SKM-1 (cell line): Measurements from ENCODE around the gene ODF2.
A peak's percentile ranks its signal among the peaks of the same experiment; 100 is the strongest.
"Not testable (repeated sequence)": the region's sequence is repeated elsewhere in the genome, so short reads cannot be mapped to it uniquely, and the experiment has no call there.

ENCODE experiments used
- DNase-seq: peaks from one replicate; lab custom pipeline; 2025; ENCODE audit not compliant: unreplicated experiment; lab: John Stamatoyannopoulos, UW

Gene ODF2

DNA sequence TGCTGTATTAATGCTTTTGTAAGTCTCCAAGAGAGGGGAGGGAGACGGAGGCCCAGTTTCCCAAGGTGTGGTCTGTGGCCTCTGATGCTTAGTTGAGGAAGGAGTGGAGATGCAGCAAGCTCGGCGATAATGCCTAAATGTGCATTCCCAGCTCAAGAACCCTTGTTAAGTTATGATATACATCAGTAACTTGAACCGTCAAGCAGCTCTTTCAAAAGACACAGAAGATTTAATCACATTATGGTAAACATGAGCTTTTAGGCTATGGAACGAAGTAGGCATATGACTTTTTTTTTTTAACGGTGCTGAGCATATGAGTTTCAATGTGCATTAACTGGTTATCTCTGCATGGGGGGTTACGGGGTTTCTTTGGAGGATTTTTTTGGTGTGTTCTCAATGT lies 26.4 kb downstream of the ODF2 start:
- no peak for DNase-seq

DNA sequence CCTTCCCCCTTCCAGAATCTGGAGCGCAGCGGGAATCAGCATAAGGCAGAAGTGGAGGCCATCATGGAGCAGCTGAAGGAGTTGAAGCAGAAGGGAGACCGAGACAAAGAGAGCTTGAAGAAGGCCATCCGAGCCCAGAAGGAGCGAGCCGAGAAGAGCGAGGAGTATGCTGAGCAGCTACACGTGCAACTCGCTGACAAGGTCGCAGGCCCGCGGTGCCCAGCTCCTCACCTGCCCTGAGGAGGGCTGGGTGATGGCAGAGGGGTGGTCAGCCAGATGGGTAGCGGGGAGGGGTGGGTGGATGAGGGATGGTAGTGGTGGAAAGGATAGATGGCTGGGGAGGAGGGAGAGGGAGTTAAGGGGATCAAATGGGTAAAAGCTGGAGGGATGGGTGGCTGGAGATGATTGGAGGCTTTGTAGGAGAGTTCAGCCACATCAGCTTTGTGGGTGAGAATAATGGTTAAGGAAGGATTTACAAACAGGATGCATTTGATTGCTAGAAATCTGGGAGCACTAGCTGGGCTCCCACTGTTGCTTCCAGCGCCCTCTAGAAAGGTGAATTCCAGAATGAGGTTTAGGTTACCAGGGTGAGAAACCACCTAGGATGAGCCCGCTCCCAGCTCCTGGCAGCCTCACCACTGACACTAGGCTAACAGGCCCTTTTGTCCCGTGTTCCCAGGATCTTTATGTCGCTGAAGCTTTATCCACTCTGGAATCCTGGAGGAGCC lies 29.0 kb downstream of the ODF2 start:
- DNase-seq, result no peak

DNA sequence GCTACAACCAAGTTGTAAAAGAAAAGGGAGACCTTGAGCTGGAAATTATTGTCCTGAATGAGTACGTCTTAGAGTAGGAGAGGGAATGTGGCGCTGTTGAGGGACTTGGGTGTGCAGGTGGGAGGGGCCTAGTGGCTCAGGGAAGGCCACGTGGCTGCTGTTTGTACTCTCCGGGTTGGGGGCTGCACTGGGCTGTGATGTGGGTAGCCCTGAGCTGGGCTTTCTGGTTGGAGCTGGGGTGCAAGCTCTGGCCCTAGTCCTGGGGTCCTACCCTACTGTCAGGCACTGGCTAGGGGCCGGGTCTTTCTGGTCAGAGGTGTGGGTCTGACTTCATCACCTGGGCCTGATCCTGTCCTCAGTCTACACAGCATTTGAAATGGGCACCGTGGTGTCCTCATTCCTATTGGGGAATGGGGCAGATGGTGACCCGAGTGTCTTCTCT lies 29.6 kb downstream of the ODF2 start:
- no peak for DNase-seq

DNA sequence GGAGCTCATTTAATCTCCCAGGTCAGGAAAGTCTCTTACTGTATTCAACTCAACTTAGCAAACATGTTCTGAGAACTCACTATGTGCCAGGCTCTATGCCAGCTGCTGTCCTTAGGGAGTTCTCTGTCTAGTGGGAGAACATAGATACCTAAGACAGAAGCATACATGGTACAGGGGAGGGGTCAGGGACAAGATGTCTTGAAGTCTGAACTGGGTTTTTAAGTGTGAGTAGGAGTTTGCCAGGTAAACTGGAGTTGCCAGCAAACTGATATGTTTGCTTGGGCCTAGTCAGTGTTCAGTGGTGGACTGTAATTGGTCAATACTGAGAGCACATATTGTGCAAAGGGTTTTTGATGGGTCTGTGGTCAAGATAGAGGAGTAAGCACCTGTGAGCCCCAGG lies 30.4 kb downstream of the ODF2 start:
- DNase-seq, result no peak

DNA sequence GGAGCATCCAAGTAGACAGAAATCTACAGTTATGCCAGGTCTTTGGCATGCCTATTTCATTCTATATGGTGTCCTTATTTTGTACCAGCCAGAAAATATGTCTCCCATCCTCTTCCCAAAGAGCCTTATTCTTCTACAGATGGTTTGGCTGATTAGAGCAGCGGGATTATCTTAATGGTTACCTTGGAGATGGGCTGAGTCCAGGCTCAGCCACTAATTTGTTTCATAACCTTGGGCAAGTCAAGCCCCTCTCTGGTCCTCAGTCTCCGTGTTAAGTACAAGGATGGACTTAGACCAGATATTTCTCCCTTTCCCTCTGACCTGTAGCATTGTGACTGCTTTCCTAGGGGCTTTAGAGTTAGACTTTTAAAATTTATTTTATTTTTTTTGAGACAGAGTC lies 37.6 kb downstream of the ODF2 start:
- DNase-seq, result no peak

DNA sequence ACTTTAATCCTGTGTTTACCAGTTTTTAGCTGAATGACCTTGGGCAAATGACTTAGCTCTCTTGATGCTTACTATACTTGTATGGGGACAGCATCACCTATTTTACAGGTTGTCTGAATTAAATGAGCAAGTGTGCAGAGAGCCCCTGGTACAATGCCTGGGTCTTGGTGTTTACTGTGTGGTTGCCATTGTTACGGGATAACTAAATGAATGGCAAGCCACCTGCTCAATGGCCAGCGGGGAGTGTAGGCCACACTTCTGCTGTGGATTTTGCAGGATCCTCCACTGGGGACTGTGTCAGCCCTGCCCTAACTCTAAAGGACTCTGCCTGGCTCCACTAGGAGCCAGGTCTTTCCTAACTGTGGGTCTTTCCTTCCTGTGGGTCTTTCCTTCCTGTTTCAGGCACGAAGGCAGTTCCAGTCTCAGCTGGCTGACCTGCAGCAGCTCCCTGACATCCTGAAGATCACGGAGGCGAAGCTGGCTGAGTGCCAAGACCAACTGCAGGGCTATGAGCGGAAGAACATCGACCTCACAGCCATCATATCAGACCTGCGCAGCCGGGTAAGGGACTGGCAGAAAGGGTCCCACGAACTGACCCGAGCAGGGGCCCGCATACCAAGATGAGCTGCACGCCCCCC lies 38.4 kb downstream of the ODF2 start:
- peak; percentile 15 for DNase-seq

DNA sequence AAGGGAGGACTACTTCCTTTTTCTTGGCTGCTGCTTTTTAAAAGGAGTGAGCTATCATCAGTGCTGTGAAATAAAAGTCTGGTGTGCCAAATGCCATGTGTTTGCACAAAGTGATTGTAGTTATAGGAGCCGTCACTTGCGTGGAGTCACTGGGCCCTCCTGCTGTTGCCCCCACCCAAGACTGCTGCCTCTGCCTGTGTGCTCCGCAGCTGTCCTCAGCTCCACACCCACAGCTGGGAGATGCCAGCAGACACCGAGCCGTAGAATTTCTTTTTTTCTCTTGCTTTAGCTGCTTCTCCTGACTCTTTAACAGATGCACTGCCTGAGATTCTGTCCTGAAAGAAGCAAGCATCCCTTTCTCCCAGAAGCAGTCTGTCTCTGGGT lies 38.9 kb downstream of the ODF2 start:
- no peak for DNase-seq

DNA sequence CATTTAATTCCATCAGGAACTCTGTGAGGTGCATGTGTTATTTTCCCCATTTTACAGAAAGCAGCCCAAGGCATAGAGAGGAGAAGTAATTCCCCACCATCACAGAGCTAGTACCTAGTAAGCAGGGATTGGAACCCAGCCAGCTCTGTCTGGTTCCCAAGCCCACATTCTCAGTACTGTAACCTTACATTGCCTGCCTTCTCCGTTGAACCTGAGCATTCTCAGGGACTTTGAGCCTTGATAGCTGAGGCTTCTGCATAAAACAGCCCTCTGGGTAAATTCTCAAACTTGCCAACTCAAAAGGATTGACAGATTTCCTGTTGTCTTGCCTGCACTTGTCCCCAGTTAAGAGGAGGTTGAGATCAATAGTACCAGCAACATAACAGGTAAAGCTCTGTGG lies 39.5 kb downstream of the ODF2 start:
- no peak for DNase-seq

DNA sequence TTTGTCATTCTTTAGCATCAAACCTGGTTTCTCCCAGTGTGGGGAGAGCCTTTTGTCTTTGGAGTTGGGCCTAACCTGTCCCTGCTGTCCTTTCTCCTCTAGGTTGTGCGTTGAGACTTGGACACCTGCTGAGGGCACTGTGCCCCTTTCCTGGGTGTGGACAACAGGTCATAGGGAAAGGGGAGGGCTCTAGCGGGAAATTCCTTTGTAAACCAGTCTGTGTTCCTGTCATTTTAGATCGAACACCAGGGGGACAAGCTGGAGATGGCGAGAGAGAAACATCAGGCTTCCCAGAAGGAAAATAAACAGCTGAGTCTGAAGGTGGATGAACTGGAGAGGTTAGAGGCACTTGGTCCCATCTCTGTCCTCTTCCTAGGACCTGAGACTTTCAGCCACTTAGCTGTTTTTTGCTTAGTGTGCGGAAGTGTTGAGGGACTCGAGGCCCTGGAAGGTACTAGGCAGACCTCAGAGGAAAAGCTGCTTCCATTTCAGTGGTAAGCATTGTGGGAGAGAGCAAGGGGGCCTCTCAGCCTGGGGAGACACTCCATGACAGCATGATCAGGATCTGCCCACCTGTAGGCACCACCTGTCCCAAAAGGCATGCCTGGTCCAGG lies 40.1 kb downstream of the ODF2 start:
- no peak for DNase-seq

DNA sequence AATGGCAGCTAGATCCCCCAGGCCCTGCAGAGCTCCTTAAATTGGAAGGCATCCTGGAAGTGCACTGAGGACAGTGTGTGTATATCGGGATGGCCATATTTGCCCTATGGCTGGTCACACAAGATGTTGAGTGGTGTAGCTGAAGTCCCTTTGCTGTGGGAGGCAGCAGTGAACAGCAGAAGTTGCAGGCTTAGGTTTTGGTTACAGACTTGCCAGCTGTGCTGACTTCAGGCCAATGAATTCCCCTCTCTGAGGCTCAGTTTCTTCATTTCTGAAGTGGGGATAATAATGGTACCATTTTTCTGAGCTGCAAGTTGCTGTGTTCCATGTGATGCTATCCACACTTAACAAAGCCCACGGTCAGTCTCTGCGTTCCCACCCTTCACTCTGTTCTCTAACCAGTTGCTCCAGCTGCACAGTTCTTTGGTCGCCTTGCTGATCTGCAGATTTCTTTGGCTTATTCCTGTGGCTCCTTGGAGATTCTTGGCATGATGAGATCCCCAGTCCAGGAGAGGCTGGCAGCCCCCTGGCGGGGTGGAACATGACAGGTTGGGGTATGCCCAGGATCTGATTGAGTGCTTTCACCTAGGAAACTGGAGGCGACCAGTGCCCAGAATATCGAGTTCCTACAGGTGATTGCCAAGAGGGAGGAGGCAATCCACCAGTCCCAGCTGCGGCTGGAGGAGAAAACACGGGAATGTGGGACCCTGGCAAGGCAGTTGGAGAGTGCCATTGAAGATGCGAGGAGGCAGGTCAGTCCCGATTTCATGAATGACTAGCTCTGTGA lies 42.2 kb downstream of the ODF2 start:
- DNase-seq, result no peak

DNA sequence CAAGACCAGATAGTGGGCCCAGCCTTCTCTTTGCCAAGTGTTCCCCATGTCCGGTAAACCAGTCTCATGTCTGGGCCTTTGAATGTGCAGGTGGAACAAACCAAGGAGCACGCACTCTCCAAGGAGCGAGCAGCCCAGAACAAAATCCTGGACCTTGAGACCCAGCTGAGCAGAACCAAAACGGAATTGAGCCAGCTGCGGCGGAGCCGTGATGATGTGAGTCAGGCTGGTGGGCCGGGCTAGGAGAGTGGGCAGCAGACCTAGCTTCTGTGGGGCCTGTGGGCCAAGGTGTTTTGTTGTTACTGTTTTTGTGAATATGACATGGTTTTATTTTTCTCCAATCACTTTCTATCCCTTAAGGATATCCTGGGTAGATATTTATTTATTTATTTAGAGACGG lies 43.1 kb downstream of the ODF2 start:
- no peak for DNase-seq

DNA sequence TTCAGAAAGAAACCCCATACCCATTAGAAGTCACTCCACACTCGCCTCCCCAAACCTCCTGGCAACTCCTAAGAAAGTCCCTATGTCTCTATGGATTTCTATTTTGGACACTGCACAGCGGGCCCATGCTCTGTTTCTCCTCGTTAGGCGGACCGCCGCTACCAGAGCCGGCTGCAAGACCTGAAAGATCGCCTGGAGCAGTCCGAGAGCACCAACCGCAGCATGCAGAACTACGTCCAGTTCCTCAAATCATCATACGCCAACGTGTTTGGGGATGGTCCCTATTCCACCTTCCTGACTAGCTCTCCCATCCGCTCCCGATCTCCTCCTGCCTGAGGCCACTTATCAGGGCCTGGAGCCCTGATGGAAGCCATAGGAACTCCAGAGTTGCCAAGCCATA lies 44.1 kb downstream of the ODF2 start:
- DNase-seq, result no peak

DNA sequence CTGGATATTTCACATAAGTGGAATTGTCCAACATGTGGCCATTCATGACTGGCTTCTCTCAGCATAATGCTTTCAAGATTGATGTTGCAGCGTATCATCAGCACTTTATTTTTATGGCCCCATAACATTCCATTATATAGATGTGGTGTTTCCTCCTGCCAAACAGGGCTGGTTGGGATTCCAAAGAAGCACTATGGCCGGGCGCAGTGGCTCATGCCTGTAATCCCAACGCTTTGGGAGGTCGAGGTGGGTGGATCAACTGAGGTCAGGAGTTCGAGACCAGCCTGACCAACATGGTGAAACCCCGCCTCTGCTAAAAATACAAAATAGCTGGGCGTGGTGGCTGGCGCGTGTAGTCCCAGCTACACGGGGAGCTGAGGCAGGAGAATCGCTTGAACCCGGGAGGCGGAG lies 47.6 kb downstream of the ODF2 start:
- not testable (repeated sequence) for DNase-seq

DNA sequence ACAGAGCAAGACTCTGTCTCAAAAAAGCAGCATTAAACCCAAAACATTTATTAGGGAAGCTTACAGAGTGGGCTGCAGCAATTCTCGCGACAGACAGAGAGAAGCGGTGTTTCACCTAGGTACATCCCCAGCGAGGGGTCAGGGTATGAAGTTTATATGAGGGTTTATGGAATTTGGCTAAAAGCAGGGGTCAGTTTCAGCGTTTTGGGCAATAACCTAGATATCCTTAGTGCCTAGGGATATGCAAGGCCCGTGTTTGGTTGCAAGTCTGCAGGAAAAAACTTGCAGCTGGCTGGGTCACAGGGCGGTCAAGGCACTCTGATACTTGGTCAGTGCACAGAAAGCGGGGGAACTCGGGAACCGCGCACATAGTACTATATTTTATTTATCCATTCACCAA lies 48.1 kb downstream of the ODF2 start:
- no peak for DNase-seq

DNA sequence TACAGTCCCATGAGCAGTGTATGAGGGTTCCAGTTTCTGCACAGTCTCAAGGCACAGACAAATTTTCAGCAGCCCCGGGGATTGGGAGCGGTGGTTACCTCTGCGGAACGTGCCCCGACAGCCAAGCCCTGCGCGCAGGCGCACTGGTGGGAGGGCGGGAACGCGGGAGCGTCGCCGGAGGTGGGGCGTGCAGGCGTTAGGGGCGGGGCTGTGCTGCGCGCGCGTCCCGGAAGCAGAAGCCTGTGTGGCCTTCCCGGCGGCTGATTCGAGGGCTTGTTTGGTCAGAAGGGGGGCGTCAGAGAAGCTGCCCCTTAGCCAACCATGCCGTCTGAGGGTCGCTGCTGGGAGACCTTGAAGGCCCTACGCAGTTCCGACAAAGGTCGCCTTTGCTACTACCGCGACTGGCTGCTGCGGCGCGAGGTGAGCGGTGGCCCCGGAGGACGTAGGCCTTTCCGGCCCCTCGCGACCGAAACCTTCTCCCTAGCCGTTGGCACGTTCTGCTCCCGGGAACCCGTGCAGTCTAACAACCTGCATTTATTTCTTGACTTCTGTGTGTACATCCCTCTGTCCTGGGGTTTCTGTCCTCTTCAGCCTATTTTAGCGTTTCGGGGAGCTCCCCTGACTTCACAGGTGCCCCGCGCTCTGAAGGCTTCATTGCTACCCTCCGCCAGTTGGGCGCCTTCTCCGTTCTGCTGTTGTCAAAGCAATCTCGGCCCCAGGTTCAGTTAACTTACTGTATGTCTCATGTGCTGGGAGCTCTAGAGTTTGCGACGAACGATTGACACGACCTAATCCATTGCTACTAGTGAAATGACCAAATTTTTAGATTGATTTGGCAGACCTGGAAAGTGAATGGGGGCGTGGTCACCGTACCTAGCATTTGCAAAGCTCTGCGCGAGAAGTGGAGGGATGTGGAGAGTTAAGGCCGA lies 48.9 kb downstream of the ODF2 start, which contains the start of gene GLE1:
Gene GLE1 (plus strand): TSS at position 235 of the 929 bp plus-strand sequence. CDS start 87 bp downstream, at position 322.
- DNase-seq, result peak; percentile 79

DNA sequence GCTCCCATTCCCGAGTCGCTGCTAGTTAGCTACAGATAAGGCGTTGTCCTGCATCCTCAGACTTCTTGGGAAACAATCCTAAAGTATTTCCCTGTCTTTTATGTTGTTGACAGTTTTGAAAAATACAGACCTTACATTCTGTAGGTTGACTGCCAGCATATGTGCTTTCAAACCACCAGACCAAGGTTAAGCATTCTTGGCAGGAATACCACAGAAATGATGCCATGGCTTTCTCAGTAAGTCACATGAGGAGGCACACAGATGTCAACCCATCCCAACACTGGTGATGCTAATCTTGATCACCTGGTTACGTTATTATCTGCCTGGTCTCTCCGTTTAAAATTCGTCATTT lies 49.6 kb downstream of the ODF2 start:
- no peak for DNase-seq

DNA sequence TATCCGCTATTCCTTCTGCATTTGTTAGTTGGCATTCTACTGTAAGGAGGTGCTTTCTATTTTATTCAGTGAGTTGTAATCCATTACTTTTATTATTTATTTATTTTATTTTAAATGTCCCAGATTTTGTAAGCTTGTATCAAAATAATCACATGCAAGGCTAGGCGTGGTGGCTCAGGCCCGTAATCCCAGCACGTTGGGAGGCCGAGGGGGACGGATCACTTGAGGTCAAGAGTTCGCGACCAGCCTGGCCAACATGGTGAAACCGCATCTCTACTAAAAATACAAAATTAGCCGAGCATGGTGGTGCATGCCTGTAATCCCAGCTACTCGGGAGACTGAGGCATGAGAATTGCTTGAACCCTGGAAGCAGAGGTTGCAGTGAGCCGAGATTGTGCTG lies 50.1 kb downstream of the ODF2 start:
- DNase-seq, result not testable (repeated sequence)

DNA sequence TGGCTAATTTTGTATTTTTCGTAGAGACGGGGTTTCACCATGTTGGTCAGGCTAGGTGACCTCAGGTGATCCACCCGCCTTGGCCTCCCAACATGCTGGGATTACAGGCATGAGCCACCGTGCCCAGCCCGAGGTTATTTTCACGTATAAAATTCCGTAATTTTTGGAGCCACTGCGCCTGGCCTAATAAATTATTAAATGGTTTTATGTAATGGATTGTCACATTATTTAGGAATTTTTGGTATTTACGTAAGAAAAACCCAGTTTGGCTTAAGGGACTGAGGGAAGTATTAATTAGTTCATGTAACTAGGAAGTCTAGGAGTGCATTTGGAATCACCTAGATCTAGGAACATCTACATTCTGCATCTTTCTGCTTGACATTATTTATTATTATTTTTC lies 57.0 kb downstream of the ODF2 start:
- no peak for DNase-seq

DNA sequence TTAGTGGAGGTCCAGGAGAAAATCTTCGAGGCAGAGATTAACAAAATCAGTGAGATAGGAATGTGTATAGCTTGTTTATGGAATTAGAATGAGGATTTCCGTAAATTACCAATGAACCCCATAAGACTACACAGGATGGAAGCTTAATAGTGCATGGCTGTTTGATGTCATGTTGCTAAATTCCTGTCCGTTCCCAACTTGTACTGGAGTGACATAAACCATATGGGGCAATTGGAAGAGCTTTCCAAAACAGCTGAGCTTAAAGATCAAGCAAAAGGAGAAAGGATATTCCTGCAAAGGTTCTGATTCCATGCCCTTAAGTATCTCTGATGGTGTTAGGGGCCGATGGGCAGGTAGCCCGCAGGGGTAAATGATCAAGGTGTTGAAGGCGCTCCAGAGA lies 66.2 kb downstream of the ODF2 start:
- no peak for DNase-seq

DNA sequence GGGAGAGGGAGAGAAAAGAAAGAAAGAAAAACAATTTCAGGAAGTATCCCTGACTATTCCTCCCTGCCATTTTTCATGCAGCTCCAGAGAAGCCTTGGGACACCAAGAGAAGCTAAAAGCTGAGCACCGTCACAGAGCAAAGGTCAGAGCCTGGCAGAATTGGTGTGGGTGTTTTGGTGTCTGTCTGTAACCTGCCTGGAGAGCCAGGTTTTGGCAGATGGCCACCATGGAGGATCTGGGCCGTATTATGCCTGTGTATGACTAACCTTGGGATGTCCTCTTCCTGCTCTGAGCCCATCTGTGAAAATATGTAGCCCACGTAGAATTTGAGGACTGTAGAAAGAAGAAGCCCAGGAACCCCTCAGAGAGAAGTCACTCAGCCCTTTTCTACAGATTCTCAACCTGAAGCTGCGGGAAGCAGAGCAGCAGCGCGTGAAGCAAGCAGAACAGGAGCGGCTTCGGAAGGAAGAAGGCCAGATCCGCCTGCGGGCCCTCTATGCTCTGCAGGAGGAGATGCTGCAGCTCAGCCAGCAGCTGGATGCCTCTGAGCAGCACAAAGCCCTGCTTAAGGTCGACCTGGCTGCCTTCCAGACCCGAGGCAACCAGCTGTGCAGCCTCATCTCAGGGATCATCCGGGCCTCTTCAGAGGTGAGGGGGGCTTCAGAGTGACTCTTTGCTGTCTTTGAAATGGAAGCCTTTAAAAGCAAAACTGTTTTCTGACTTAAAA lies 67.6 kb downstream of the ODF2 start:
- no peak for DNase-seq
